ENCODE measurements around the gene MMP14. TPM values are rescaled to one million over a fixed set of nuclear protein-coding genes. Genes with fewer than 3 reads are reported as not detected.

MMP14 gene
- 0.51 to 0.69 TPM (median 0.68 TPM) in 5 replicates for total RNA-seq (2022; extraction: Qiagen RNA extraction)

GRCh38 chr14:22836301-22837113 lies at the start of gene MMP14:
Gene MMP14, plus strand, starts transcription at chr14:22836585. Its CDS starts 233 bp downstream, at chr14:22836818.

GRCh38 chr14:22814941-22815713 lies 21.3 kb upstream of the MMP14 start, which contains the start of gene SLC7A7:
Gene SLC7A7, minus strand, starts transcription at chr14:22815435. Its CDS starts 2,037 bp downstream, at chr14:22813398.

GRCh38 chr14:22829661-22830442 lies 6.5 kb upstream of the MMP14 start, which contains the start of gene MRPL52:
Gene MRPL52, plus strand, starts transcription at chr14:22829887. Its CDS starts 26 bp downstream, at chr14:22829913.

GRCh38 chr14:22871224-22872032 lies 35.0 kb downstream of the MMP14 start, which contains the start of gene LRP10:
Gene LRP10, plus strand, starts transcription at chr14:22871740. Its CDS starts 564 bp downstream, at chr14:22872304.

GRCh38 chr14:22883173-22883976 lies 47.0 kb downstream of the MMP14 start, which contains the start of gene REM2:
Gene REM2, plus strand, starts transcription at chr14:22883222. Its CDS starts 66 bp downstream, at chr14:22883288.

Other genes starting within 250 kb of the MMP14 start
- 348 to 394 TPM (median 357 TPM) in 5 replicates for gene DAD1, start 247.4 kb upstream of the MMP14 start, total RNA-seq (2022; extraction: Qiagen RNA extraction)
- gene ABHD4, start 238.3 kb upstream of the MMP14 start, total RNA-seq (2022; extraction: Qiagen RNA extraction): 52.7 to 59.0 TPM (median 53.8 TPM) in 5 replicates
- gene OR6J1, start 192.2 kb upstream of the MMP14 start, total RNA-seq (2022; extraction: Qiagen RNA extraction): not detected in 5 replicates
- 146 to 171 TPM (median 165 TPM) in 5 replicates for gene OXA1L, start 69.9 kb upstream of the MMP14 start, total RNA-seq (2022; extraction: Qiagen RNA extraction)
- 12.6 to 19.5 TPM (median 15.3 TPM) in 5 replicates for gene SLC7A7, start 21.1 kb upstream of the MMP14 start, total RNA-seq (2022; extraction: Qiagen RNA extraction)
- 125 to 231 TPM (median 198 TPM) in 5 replicates for gene MRPL52, start 6.7 kb upstream of the MMP14 start, total RNA-seq (2022; extraction: Qiagen RNA extraction)
- 58.5 to 90.1 TPM (median 82.3 TPM) in 5 replicates for gene LRP10, start 35.2 kb downstream of the MMP14 start, total RNA-seq (2022; extraction: Qiagen RNA extraction)
- gene REM2, start 46.6 kb downstream of the MMP14 start, total RNA-seq (2022; extraction: Qiagen RNA extraction): 0.30 to 0.50 TPM (median 0.44 TPM) in 5 replicates
- 62.1 to 70.9 TPM (median 63.9 TPM) in 5 replicates for gene RBM23, start 82.6 kb downstream of the MMP14 start, total RNA-seq (2022; extraction: Qiagen RNA extraction)
- 105 to 136 TPM (median 107 TPM) in 5 replicates for gene PRMT5, start 92.8 kb downstream of the MMP14 start, total RNA-seq (2022; extraction: Qiagen RNA extraction)
- 33.3 to 40.0 TPM (median 36.3 TPM) in 5 replicates for gene HAUS4, start 120.5 kb downstream of the MMP14 start, total RNA-seq (2022; extraction: Qiagen RNA extraction)
- gene AJUBA, start 146.0 kb downstream of the MMP14 start, total RNA-seq (2022; extraction: Qiagen RNA extraction): 35.7 to 49.4 TPM (median 39.5 TPM) in 5 replicates
- gene C14orf93, start 173.6 kb downstream of the MMP14 start, total RNA-seq (2022; extraction: Qiagen RNA extraction): 2.9 to 3.8 TPM (median 3.7 TPM) in 5 replicates
- 293 to 335 TPM (median 321 TPM) in 5 replicates for gene PSMB5, start 198.3 kb downstream of the MMP14 start, total RNA-seq (2022; extraction: Qiagen RNA extraction)
- gene PSMB11, start 205.6 kb downstream of the MMP14 start, total RNA-seq (2022; extraction: Qiagen RNA extraction): not detected in 5 replicates
- gene CDH24, start 220.9 kb downstream of the MMP14 start, total RNA-seq (2022; extraction: Qiagen RNA extraction): 3.0 to 5.9 TPM (median 5.2 TPM) in 5 replicates